ENCODE results near the gene ARMC9.

DNA sequence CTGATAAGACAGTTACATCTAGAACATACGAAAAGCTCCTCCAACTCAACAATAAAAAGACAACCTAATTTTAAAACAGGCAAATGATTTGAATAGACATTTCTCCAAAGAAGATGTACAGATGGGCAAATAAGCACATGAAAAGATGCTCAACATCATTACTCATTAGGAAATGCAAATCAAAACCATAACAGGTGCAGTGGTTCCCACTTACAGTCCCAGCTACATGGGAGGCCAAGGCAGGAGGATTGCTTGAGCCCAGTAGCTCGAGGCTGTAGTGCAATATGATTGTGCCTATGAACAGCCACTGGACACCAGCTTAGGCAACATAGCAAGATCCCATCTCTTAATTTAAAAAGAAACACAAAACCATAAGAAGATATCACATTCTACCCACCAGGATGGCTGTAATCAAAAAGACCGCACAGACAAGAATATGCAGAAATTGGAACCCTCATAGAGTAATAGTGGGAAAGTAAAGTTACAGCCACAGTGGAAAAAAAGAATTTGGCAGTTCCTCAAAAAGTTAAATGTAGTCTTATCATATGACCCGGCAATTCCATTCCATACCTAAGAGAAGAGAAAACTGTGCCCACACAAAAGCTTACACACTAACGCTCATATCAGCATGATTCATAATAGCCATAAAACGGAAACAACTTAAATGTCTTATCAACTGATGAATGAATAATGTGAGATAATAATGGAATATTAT lies 30.5 kb upstream of the ARMC9 start:
- TF ChIP-seq POLR2AphosphoS5 (IDR thresholded peaks at IDR 0.05) (no peak), POLR2A (IDR thresholded peaks at IDR 0.05) (no peak)
- TF ChIP-seq, protein P1, sequence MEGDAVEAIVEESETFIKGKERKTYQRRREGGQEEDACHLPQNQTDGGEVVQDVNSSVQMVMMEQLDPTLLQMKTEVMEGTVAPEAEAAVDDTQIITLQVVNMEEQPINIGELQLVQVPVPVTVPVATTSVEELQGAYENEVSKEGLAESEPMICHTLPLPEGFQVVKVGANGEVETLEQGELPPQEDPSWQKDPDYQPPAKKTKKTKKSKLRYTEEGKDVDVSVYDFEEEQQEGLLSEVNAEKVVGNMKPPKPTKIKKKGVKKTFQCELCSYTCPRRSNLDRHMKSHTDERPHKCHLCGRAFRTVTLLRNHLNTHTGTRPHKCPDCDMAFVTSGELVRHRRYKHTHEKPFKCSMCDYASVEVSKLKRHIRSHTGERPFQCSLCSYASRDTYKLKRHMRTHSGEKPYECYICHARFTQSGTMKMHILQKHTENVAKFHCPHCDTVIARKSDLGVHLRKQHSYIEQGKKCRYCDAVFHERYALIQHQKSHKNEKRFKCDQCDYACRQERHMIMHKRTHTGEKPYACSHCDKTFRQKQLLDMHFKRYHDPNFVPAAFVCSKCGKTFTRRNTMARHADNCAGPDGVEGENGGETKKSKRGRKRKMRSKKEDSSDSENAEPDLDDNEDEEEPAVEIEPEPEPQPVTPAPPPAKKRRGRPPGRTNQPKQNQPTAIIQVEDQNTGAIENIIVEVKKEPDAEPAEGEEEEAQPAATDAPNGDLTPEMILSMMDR (IDR thresholded peaks at IDR 0.05) = no peak
